GM12878 (cell line): ENCODE measurements around the gene HMHB1. TPM values are rescaled to one million over a fixed set of nuclear protein-coding genes. Genes with fewer than 3 reads are reported as not detected.
A peak's percentile ranks its signal among the peaks of the same experiment; 100 is the strongest.

Experiments
- ATAC-seq: fragments of 200-7000 bp; cut with Tn5 transposase; 3 replicates; pipeline ENCODE4 v1.9.1; 2020; ENCODE audit warnings: mild to moderate bottlenecking, moderate library complexity
- BruUV-seq: library from RNA; stranded (reverse); fragments of 400-500 nt; replicated peaks from 2 replicates; lab custom pipeline; 2021; lab: Mats Ljungman, UMichigan
- CTCF ChIA-PET: fragments of 300-600 bp; sonication (Branson Sonifier 250); formaldehyde crosslinking; extraction: SDS; loops from one replicate; lab custom pipeline; 2021; ENCODE audit warnings: inconsistent platforms; lab: Yijun Ruan, JAX
- POLR2A ChIA-PET: fragments of 350-600 bp; formaldehyde crosslinking; extraction: SDS; loops from one replicate; lab custom pipeline; 2021; ENCODE audit warnings: inconsistent platforms; lab: Charles Lee
- RAD21 ChIA-PET: fragments of 300-600 bp; sonication (Branson Sonifier 250); formaldehyde crosslinking; loops from one replicate; lab custom pipeline; 2023; ENCODE audit warnings: antibody characterized with exemption; ENCODE audit not compliant: unreplicated experiment; lab: Charles Lee
- SMC1A ChIA-PET: fragments of 300-600 bp; sonication (Branson Sonifier 250); formaldehyde crosslinking; loops from one replicate; lab custom pipeline; 2023; ENCODE audit not compliant: unreplicated experiment, uncharacterized antibody; lab: Charles Lee
- DNase-seq: peaks from one replicate; pipeline ENCODE4 v3.0.0-alpha.2; 2011; ENCODE audit warnings: low read depth, low spot score
- FAIRE-seq: peaks from 3 replicates; lab custom pipeline; 2011; peaks lifted over from hg19 to GRCh38; lab: Jason Lieb, UNC
- H2AFZ ChIP-seq: 2 replicates; pipeline ENCODE4 v1.6.0; 2011; ENCODE audit warnings: low read depth, low read length, control low read depth; ENCODE audit not compliant: control insufficient read depth
- H3K27ac ChIP-seq: 2 replicates; pipeline ENCODE4 v1.5.1; 2011; ENCODE audit warnings: control low read depth; ENCODE audit not compliant: control insufficient read depth, insufficient read depth
- H3K27me3 ChIP-seq, 2 experiments: replicated peaks in 1 of 2; 2 replicates each; pipeline versions ENCODE4 v1.6.0 to v1.6.1; 2011; ENCODE audit warnings: low read length in 1 of 2; ENCODE audit not compliant: control insufficient read depth in 2 of 2, insufficient read depth in 2 of 2
- H3K36me3 ChIP-seq, 2 experiments: 2 replicates each; pipeline ENCODE4 v1.5.1; 2011; ENCODE audit warnings: low read length in 1 of 2; ENCODE audit not compliant: control insufficient read depth in 2 of 2, insufficient read depth in 2 of 2
- H3K4me1 ChIP-seq: 2 replicates; pipeline ENCODE4 v1.6.1; 2011; ENCODE audit warnings: mild to moderate bottlenecking, low read length, moderate library complexity, mixed read lengths; ENCODE audit not compliant: control insufficient read depth, insufficient read depth
- H3K4me2 ChIP-seq: 2 replicates; pipeline ENCODE4 v1.6.0; 2011; ENCODE audit warnings: control low read depth; ENCODE audit not compliant: control insufficient read depth, insufficient read depth
- H3K4me3 ChIP-seq: fragments of 200-600 bp; sonication (generic); 2 replicates; pipeline ENCODE4 v1.5.1; 2016
- H3K79me2 ChIP-seq: 2 replicates; pipeline ENCODE4 v1.6.0; 2011; ENCODE audit warnings: low read length; ENCODE audit not compliant: control insufficient read depth, insufficient read depth
- H3K9ac ChIP-seq: 2 replicates; pipeline ENCODE4 v1.8.0; 2011; ENCODE audit warnings: low read length, control low read depth, mixed read lengths; ENCODE audit not compliant: control insufficient read depth, insufficient read depth
- H3K9me3 ChIP-seq: replicated peaks from 3 replicates; pipeline ENCODE4 v1.5.1; 2011; ENCODE audit warnings: mild to moderate bottlenecking, low read length; ENCODE audit not compliant: control insufficient read depth, insufficient read depth
- H4K20me1 ChIP-seq: 2 replicates; pipeline ENCODE4 v1.6.0; 2011; ENCODE audit not compliant: control insufficient read depth, insufficient read depth
- BMI1 ChIP-seq: fragments of 450-650 bp; IDR thresholded peaks from 2 replicates; pipeline ENCODE4 v1.6.1; 2016; ENCODE audit warnings: mild to moderate bottlenecking, moderate library complexity, borderline replicate concordance
- DPF2 ChIP-seq: fragments of 450-650 bp; IDR thresholded peaks from 2 replicates; pipeline ENCODE4 v1.6.1; 2017; ENCODE audit warnings: mild to moderate bottlenecking
- FOS ChIP-seq: IDR thresholded peaks from 3 replicates; pipeline ENCODE4 v1.6.1; 2011; ENCODE audit warnings: borderline replicate concordance; ENCODE audit not compliant: insufficient read length; ENCODE audit errors: extremely low read depth
- PML ChIP-seq: IDR thresholded peaks from 2 replicates; pipeline ENCODE4 v1.6.1; 2012; ENCODE audit warnings: low read length, inconsistent platforms
- RAD21 ChIP-seq: IDR thresholded peaks from 2 replicates; pipeline ENCODE4 v1.6.1; 2011; ENCODE audit warnings: mild to moderate bottlenecking, low read depth, low read length, moderate library complexity; ENCODE audit not compliant: insufficient read depth
- RCOR1 ChIP-seq: conservative IDR thresholded peaks from 2 replicates; pipeline ENCODE4 v1.6.1; 2012; ENCODE audit warnings: low read depth, low read length, improper control_type of control experiment
- SRF ChIP-seq, 2 experiments: IDR thresholded peaks; 2 replicates each; pipeline ENCODE4 v1.6.1; 2011; ENCODE audit warnings: low read depth in 2 of 2, low read length in 2 of 2, mild to moderate bottlenecking in 1 of 2, moderate library complexity in 1 of 2
- WGBS: methylation state at CpG from one replicate; pipeline ENCODE4 v1.1.6; 2016; ENCODE audit warnings: low lambda C conversion rate; ENCODE audit not compliant: insufficient replicate concordance, insufficient coverage; ENCODE audit errors: missing lambda C conversion rate; 5-methylcytosine and 5-hydroxymethylcytosine counted together
- in situ Hi-C: fragments of 300-500 bp; cut with MboI; formaldehyde crosslinking; loops from 9 replicates; pipeline ENCODE4 v1.14.3; 2018; ENCODE audit warnings: mixed read lengths
- intact Hi-C: fragments of 100-400 bp; cut with micrococcal nuclease; formaldehyde crosslinking; loops from one replicate; pipeline ENCODE4 v1.14.2; 2022; ENCODE audit not compliant: unreplicated experiment
- polyA plus RNA-seq, 11 experiments: library from polyadenylated mRNA; depleted of rRNA in 4 of 11; unstranded in 6 of 11; stranded (reverse) in 5 of 11; fragments of >200 nt; fragmentation: Nextera tagmentation in 4 of 11; fragmentation: Illumina TruSeq in 1 of 11; extraction: Ambion mirVana in 4 of 11; extraction: Trizol in 1 of 11; gene quantifications; 1 replicate in 1 of 11; 2 replicates in 10 of 11; pipeline versions ENCODE4 v1.2.1 to v1.2.3, GENCODE V29; 2011 to 2016; ENCODE audit warnings: inconsistent platforms in 2 of 11, missing spikeins in 2 of 11, low read depth in 1 of 11
- total RNA-seq, 4 experiments: library from RNA; depleted of rRNA in 3 of 4; stranded (reverse); fragments of >200 nt in 3 of 4; fragmentation: Illumina TruSeq in 1 of 4; extraction: Trizol in 1 of 4; gene quantifications; 2 replicates each; pipeline versions ENCODE4 v1.2.1 to v1.2.3, GENCODE V29; 2013 to 2021
- TF ChIP-seq, protein P1 (sequence below): IDR thresholded peaks from 2 replicates; pipeline ENCODE4 v1.6.1; 2011; ENCODE audit warnings: low read depth, mild to moderate bottlenecking, low read length, moderate library complexity, borderline replicate concordance; ENCODE audit errors: extremely low read depth

Gene HMHB1
- total and polyA plus RNA-seq, 10 of the 15 experiments (the other 5 are each of a cell fraction or from before 2014, with no cell fraction given), result 0.45 to 20.3 (median 4.6) TPM

DNA sequence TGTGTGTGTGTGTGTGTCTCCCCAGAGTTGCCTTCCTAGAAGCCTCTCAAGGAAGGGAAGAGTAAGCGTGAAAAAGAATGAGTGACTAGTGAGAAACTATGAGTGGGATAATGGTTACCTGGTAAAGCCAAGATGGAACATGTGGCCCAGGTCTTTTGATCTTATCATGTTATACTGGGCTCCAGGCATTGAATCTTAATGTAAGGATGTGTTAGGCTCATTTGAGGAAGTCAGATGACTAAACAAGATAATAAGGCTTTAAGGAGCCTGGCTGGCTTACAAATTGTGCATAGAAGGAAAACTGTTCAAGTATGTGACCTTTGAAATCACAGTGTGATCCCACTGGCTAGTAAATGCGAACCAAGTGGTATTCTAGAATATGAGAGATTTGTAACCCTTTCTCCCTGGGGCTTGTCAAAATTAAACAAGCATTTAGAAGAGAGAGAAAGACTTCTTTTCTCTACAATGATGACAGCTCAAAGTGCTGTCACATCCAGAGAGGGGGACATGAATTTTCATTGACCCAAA lies 29.9 kb upstream of the HMHB1 start (continued):
- no peak for TF ChIP-seq SRF (IDR thresholded peaks at IDR 0.05; ENCODE audit: low read depth in 2 of 2, low read length in 2 of 2)

DNA sequence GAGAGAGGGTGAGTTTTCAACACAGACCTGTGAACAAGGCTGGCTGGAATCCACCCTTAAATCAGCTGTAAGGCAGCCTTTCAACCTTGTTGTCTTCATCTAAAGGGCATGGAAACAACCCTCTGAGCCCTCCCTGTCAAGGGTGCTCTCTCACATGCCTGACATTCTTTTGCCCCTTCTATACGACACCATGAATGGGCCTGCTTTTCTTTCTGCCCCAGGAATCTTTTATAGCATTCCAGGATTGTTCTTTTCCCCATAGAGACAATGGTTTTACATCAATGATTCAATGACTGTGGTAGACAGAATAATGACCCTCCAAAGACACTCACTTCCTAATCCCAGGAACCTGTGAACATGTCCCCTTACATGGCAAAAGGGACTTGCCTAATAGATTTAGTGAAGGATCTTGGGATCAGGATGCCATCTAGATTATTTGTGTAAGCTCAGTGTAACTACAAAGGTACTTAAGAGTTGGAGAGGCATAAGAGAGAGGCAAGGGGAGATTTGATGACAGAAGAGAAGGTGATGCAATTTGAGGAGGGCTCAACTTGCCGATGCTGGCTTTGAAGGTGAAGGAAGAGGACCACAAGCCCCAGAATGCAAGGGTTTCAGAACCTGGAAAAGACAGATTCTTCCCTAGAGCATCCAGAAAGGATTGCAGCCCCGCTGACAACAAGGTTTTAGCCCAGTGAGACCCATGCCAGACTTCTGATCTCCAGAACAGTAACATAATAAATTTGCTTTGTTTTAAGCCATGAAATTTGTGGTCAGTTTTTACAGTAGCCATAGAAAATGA lies 29.2 kb upstream of the HMHB1 start:
- no peaks in the 10 kb centered on the region for H3K9me3 ChIP-seq
- H3K27me3 ChIP-seq, result no peaks in the 10 kb centered on the region
- BruUV-seq, result no TSS peak
- no peaks in the 10 kb centered on the region for H3K79me2 ChIP-seq
- ChIA-PET CTCF (interaction anchor here (0.8 to 1.9 kb wide), 2 partner anchors 12 to 45 kb away, joined by 3 to 6 read pairs; no protein-coding TSS in a partner anchor), POLR2A (no interaction called here), RAD21 (interaction anchor here (1.7 kb wide), 1 partner anchor 13 kb away, joined by 3 read pairs; no protein-coding TSS in a partner anchor)
- intact Hi-C loops (no loop called here), in situ Hi-C loops (no loop called here)
- H3K27ac ChIP-seq, result no peak overlapping the region
- H2AFZ ChIP-seq, result no peak overlapping the region
- DNase-seq, result no peak
- H3K4me1 ChIP-seq, result no peaks in the 10 kb centered on the region
- no peaks in the 10 kb centered on the region for H3K36me3 ChIP-seq
- no peak overlapping the region for H3K4me2 ChIP-seq
- no peak for FAIRE-seq
- no peak overlapping the region for H3K4me3 ChIP-seq
- peak; percentile 33 for ATAC-seq
- no peak overlapping the region for H3K9ac ChIP-seq
- TF ChIP-seq DPF2 (no peak), RCOR1 (no peak), PML (no peak), BMI1 (no peak), RAD21 (no peak), FOS (no peak)
- TF ChIP-seq, protein P1, sequence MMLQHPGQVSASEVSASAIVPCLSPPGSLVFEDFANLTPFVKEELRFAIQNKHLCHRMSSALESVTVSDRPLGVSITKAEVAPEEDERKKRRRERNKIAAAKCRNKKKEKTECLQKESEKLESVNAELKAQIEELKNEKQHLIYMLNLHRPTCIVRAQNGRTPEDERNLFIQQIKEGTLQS, result no peak
- TF ChIP-seq, all 136 proteins: peak for 0
- 56% methylated on average over 3 of the region's 3 CpGs for WGBS
- no peaks in the 10 kb centered on the region for H4K20me1 ChIP-seq
- SMC1A ChIA-PET, result interaction anchor here (1.0 to 1.6 kb wide), 3 partner anchors 10 to 24 kb away, joined by 3 to 9 read pairs (median 3); no protein-coding TSS in a partner anchor
